BE2C (cell line): ENCODE measurements around the gene TSKS.

Experiments used
- DNase-seq: peaks from one replicate; pipeline ENCODE4 v3.0.0-alpha.2; 2020
- H3K27me3 ChIP-seq: fragments of 250-450 bp; sonication (Bioruptor Pico); 2 replicates; pipeline ENCODE4 v1.5.1; 2020; ENCODE audit warnings: mild to moderate bottlenecking
- H3K36me3 ChIP-seq: fragments of 250-450 bp; sonication (Bioruptor Pico); 2 replicates; pipeline ENCODE4 v1.5.1; 2020; ENCODE audit warnings: mild to moderate bottlenecking
- H3K4me1 ChIP-seq: fragments of 250-450 bp; sonication (Bioruptor Pico); 2 replicates; pipeline ENCODE4 v1.5.1; 2020
- H3K4me3 ChIP-seq: 2 replicates; pipeline ENCODE4 v1.5.1; 2011; ENCODE audit warnings: low read depth, low read length
- H3K9me3 ChIP-seq: fragments of 250-450 bp; sonication (Bioruptor Pico); 2 replicates; pipeline ENCODE4 v1.5.1; 2020
- TF ChIP-seq, protein P1 (sequence below): IDR thresholded peaks from 2 replicates; pipeline ENCODE4 v1.5.1; 2012; ENCODE audit warnings: mild to moderate bottlenecking, low read depth, low read length

Gene TSKS

DNA sequence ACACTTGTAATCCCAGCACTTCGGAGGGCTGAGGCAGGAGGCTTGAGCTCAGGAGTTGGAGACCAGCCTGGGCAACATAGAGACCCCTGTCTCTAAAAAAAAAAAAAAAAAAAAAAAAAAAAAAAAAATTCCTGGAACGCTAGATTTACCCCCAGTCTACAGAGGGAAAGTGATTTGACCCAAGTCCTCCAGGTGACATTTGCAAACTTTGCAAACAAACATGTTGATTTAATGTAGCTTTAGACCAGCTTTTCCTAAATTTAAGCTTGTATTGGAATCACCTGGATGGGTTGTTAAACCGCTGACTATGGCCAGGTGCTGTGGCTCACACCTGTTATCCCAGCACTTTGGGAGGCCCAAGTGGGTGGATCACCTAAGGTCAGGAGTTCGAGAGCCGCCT lies 63.7 kb downstream of the TSKS start:
- Histone ChIP-seq H3K36me3 (no peaks in the 10 kb centered on the region), H3K4me1 (no peaks in the 10 kb centered on the region), H3K27me3 (no peaks in the 10 kb centered on the region), H3K9me3 (no peaks in the 10 kb centered on the region), H3K4me3 (no peak overlapping the region)
- no peak for DNase-seq
- TF ChIP-seq, protein P1, sequence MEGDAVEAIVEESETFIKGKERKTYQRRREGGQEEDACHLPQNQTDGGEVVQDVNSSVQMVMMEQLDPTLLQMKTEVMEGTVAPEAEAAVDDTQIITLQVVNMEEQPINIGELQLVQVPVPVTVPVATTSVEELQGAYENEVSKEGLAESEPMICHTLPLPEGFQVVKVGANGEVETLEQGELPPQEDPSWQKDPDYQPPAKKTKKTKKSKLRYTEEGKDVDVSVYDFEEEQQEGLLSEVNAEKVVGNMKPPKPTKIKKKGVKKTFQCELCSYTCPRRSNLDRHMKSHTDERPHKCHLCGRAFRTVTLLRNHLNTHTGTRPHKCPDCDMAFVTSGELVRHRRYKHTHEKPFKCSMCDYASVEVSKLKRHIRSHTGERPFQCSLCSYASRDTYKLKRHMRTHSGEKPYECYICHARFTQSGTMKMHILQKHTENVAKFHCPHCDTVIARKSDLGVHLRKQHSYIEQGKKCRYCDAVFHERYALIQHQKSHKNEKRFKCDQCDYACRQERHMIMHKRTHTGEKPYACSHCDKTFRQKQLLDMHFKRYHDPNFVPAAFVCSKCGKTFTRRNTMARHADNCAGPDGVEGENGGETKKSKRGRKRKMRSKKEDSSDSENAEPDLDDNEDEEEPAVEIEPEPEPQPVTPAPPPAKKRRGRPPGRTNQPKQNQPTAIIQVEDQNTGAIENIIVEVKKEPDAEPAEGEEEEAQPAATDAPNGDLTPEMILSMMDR, result no peak

DNA sequence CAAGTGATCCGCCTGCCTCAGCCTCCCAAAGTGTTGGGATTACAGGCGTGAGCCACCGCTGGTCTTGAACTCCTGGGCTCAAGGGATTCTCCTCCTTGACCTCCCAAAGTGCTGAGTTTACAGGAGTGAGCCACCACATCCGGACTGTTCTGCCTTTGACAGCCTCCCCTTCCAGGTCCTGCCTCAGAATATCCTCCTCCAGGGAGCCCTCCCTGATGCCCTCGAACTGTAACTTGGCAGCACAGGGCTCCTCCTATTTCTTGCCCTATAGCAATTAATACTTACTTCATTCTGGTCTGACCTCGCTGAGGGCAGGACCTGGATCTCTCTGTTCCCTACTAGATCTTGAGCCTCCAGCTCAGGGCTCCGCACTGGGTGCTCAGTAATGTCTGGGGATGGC lies 66.2 kb downstream of the TSKS start:
- no peaks in the 10 kb centered on the region for H3K9me3 ChIP-seq

DNA sequence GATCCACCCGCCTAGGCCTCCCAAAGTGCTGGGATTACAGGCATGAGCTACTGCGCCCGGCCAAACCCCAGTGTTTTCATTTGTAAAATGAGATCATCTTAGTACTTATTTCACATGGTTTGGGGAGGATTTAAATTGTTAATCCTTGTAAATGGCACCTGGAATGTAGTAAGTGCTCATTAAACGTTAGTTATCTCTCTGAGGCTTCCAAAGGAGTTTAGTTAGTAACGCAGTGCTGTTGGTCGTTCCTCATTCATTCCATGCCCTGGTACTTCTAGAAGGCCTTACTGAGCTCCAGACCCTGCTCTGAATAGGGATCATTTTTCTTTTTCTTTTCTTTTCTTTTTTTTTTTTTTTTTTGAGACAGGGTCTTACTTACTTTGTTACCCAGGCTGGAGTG lies 67.0 kb downstream of the TSKS start:
- Histone ChIP-seq H3K4me1 (peaks cover 5% of the 10 kb centered on the region; the same call in 1 of the 2 replicates), H3K4me3 (no peak overlapping the region), H3K9me3 (no peaks in the 10 kb centered on the region), H3K27me3 (peaks cover 4% of the 10 kb centered on the region; the same call in 1 of the 2 replicates), H3K36me3 (no peaks in the 10 kb centered on the region)
- DNase-seq, result no peak
- TF ChIP-seq, protein P1, result no peak

More for the DNA sequence above, 66.2 kb downstream of the TSKS start:
- no peak for DNase-seq
- TF ChIP-seq, protein P1, result no peak
- no peak overlapping the region for H3K4me3 ChIP-seq
- H3K36me3 ChIP-seq, result no peaks in the 10 kb centered on the region
- H3K4me1 ChIP-seq, result no peaks in the 10 kb centered on the region
- H3K27me3 ChIP-seq, result no peaks in the 10 kb centered on the region

DNA sequence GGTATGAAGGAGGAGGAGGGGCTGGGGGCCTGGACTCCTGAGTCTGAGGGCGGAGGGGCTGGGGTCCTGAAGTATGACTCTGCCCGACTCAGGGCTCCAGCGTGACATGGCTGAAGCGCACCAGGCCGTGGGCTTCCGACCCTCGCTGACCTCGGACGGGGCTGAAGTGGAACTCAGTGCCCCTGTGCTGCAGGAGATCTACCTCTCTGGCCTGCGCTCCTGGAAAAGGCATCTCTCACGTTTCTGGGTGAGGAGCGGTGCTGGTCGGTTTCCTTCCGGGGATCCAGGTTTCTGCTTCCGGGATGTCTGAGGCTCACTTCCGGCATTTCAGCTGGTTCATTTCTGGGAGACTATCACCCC lies 71.0 kb downstream of the TSKS start:
- TF ChIP-seq, protein P1, result no peak
- Histone ChIP-seq H3K27me3 (peaks cover 11% of the 10 kb centered on the region; the same call in 1 of the 2 replicates), H3K4me3 (no peak overlapping the region), H3K9me3 (no peaks in the 10 kb centered on the region), H3K4me1 (peaks cover 5% of the 10 kb centered on the region; the same call in 1 of the 2 replicates), H3K36me3 (0 out of 2 replicates have a peak, but pooled peaks cover 4% of the 10 kb centered on the region)
- DNase-seq, result no peak

DNA sequence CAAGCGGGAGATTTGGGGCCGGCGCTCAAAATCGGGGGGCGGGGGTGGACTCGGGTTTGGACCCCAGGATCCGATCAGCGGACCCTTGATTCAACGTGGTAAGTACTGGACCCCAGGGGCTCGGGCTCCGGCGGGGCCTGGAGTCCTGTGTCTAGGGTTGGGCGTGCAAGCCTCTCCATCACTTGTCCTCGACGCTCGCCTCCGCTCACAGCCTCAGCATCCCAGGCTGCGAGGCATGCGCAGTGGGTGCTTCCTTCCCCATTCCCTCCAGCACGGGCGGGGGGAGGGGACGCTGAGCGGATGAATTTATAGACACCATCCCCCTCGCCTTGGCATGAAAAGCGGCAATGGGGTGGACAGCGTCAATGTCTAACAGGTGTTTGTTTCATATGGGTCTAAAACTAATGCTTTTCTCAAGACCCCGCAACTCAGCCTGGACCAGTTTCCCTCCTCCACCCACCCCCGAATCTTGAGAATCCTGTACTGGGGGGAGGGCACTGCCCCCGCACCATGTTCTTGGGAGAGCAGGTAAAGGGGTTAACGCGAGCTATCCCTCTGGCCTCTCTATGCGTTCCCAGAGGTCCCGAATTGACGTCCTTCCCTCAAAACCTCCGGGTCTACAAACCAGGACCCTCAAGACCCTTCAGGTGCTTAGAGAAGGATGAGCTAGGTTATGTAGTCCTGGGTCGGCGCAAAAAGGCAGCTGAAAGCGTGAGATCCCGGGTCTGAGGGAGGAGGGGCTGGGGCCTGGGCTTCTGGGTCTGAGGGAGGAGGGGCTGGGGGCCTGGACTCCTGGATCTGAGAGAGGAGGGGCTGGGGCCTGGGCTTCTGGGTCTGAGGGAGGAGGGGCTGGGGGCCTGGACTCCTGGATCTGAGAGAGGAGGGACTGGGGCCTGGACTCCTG lies 71.6 kb downstream of the TSKS start:
- Histone ChIP-seq H3K36me3 (0 out of 2 replicates have a peak, but pooled peaks cover 4% of the 10 kb centered on the region), H3K4me1 (peaks cover 5% of the 10 kb centered on the region; the same call in 1 of the 2 replicates), H3K27me3 (peaks cover 11% of the 10 kb centered on the region; the same call in 1 of the 2 replicates), H3K4me3 (peak overlapping the region; percentile 66), H3K9me3 (no peaks in the 10 kb centered on the region)
- DNase-seq, result peak; percentile 79
- TF ChIP-seq, protein P1, result no peak
